ENCODE results near the gene CDC20B.

CDC20B gene

GRCh38 chr5:55211184-55211874, 38.4 kb upstream of the CDC20B start:
- no peak overlapping the region for H3K27ac ChIP-seq
- no peaks in the 10 kb centered on the region for H3K9me3 ChIP-seq
- H3K4me1 ChIP-seq (ENCODE audit: control insufficient read depth in 1 of 2, insufficient read depth in 1 of 2, low read depth in 1 of 2, low read length in 1 of 2): no peaks in the 10 kb centered on the region
- no peaks in the 10 kb centered on the region for H3K36me3 ChIP-seq
- H3K4me3 ChIP-seq (ENCODE audit: low read depth in 1 of 2, low read length in 1 of 2): no peak overlapping the region
- peaks cover 79% of the 10 kb centered on the region for H3K27me3 ChIP-seq
- TF ChIP-seq, protein P1, sequence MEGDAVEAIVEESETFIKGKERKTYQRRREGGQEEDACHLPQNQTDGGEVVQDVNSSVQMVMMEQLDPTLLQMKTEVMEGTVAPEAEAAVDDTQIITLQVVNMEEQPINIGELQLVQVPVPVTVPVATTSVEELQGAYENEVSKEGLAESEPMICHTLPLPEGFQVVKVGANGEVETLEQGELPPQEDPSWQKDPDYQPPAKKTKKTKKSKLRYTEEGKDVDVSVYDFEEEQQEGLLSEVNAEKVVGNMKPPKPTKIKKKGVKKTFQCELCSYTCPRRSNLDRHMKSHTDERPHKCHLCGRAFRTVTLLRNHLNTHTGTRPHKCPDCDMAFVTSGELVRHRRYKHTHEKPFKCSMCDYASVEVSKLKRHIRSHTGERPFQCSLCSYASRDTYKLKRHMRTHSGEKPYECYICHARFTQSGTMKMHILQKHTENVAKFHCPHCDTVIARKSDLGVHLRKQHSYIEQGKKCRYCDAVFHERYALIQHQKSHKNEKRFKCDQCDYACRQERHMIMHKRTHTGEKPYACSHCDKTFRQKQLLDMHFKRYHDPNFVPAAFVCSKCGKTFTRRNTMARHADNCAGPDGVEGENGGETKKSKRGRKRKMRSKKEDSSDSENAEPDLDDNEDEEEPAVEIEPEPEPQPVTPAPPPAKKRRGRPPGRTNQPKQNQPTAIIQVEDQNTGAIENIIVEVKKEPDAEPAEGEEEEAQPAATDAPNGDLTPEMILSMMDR (IDR thresholded peaks at IDR 0.05): no peak

- Histone ChIP-seq H3K9me3 (no peaks in the 10 kb centered on the region), H3K4me1 (ENCODE audit: control insufficient read depth in 1 of 2, insufficient read depth in 1 of 2, low read depth in 1 of 2, low read length in 1 of 2) (no peaks in the 10 kb centered on the region), H3K36me3 (no peaks in the 10 kb centered on the region), H3K4me3 (ENCODE audit: low read depth in 1 of 2, low read length in 1 of 2) (no peak overlapping the region), H3K27me3 (peaks cover 36% of the 10 kb centered on the region), H3K27ac (no peak overlapping the region)
- TF ChIP-seq, protein P1 (IDR thresholded peaks at IDR 0.05): no peak
These were observed 32.0 kb upstream of the CDC20B start for GRCh38 chr5:55205001-55205400.

DNA sequence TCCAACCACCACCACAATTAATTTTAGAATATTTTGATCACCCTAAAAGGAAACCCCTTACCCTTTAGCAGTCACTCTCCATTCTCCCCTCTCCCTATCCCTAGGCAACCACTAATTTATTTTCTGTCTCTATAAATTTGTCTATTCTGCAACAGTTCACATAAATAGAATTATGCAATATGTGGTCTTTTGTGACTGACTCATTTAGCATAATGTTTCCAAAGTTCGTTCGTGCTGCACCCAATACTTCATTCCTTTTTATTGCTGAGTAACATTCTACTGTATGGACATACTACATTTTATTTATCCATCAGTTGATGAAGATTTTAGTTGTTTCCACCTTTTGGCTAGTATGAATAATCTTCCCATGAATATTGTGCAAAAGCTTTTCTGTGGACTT, 18.2 kb upstream of the CDC20B start:
- H3K9me3 ChIP-seq: no peaks in the 10 kb centered on the region
- no peaks in the 10 kb centered on the region for H3K36me3 ChIP-seq
- no peak overlapping the region for H3K27ac ChIP-seq
- H3K4me1 ChIP-seq (ENCODE audit: control insufficient read depth in 1 of 2, insufficient read depth in 1 of 2, low read depth in 1 of 2, low read length in 1 of 2): no peaks in the 10 kb centered on the region
- no peak overlapping the region for H3K4me3 ChIP-seq (ENCODE audit: low read depth in 1 of 2, low read length in 1 of 2)
- TF ChIP-seq, protein P1 (IDR thresholded peaks at IDR 0.05): no peak
- H3K27me3 ChIP-seq: peaks cover 100% of the 10 kb centered on the region

DNA sequence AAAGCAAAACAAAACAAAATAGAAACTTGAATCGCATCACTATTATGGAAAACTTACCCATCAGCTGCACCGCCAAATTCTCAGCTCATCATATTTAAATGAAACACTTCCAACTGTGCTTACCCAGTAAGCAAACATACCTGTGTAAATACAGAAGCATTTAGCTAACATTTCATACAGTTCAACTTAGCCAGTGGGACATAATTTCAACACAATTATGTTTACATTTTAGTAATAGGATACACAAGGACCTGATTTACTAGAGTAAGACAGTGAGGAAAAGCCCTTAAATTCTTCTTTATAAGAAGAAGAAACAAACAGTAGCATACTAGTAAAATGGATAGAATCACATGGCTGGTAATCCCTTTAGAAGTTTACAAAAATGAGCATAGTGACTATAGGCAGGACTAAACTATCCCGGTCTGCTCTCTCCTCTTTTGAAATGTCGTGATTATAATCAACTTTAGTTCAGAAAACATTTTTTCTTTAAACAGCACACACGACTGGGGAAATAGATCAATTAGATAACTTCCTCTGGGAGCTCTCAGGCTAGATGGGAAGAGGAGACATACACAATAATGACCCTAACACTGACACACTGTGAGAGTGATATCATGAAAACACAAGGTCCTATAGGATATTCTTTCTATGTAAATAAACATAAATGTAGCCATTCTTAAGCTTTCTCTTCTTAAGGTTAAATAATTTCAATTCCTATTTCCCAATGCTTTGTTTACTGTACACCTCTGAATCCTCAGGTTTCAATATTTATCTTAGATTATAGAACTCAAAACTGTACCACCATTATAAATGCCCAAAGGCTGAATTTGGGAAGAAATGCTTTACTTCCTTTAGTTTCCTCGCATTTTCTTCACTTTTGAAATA, 15.9 kb upstream of the CDC20B start:
- peaks cover 100% of the 10 kb centered on the region for H3K27me3 ChIP-seq
- H3K4me3 ChIP-seq (ENCODE audit: low read depth in 1 of 2, low read length in 1 of 2): no peak overlapping the region
- no peaks in the 10 kb centered on the region for H3K4me1 ChIP-seq (ENCODE audit: control insufficient read depth in 1 of 2, insufficient read depth in 1 of 2, low read depth in 1 of 2, low read length in 1 of 2)
- H3K36me3 ChIP-seq: no peaks in the 10 kb centered on the region
- no peak overlapping the region for H3K27ac ChIP-seq
- TF ChIP-seq, protein P1 (IDR thresholded peaks at IDR 0.05): no peak
- no peaks in the 10 kb centered on the region for H3K9me3 ChIP-seq

- TF ChIP-seq, protein P1 (IDR thresholded peaks at IDR 0.05): no peak
- Histone ChIP-seq H3K4me1 (ENCODE audit: control insufficient read depth in 1 of 2, insufficient read depth in 1 of 2, low read depth in 1 of 2, low read length in 1 of 2) (no peaks in the 10 kb centered on the region), H3K9me3 (no peaks in the 10 kb centered on the region), H3K27ac (no peak overlapping the region), H3K27me3 (peaks cover 100% of the 10 kb centered on the region), H3K36me3 (no peaks in the 10 kb centered on the region), H3K4me3 (ENCODE audit: low read depth in 1 of 2, low read length in 1 of 2) (no peak overlapping the region)
These were observed 14.4 kb upstream of the CDC20B start for GRCh38 chr5:55187370-55187769.

All from neutrophil (primary cell).